GM21723 (cell line): ENCODE results near the gene CFAP45.

Source experiments
- ATAC-seq: cut with Tn5 transposase; IDR thresholded peaks from one replicate; pipeline ENCODE4 v1.9.1; 2021; ENCODE audit warnings: mild to moderate bottlenecking, moderate library complexity; ENCODE audit not compliant: unreplicated experiment

Gene CFAP45

DNA sequence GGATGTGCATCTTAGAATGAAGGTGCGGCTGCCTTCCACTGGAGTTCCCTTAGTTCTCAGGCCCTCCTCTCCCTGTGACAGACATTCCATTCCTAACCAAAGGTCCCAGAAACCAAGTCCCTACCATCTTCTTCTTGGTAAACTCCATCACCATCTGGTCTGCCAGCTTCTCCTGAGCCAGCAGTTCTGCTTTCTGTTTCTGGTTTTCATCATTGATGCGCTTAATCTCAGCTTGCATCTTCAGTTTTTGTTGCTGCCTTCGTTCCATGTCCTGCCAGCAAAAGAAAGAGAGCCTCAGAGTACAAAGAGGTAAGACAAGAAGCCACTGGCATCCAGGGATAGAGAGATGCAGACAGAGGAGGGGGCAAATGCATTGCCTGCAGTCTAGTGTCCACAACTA, 19.5 kb downstream of the CFAP45 start:
- ATAC-seq = no peak

DNA sequence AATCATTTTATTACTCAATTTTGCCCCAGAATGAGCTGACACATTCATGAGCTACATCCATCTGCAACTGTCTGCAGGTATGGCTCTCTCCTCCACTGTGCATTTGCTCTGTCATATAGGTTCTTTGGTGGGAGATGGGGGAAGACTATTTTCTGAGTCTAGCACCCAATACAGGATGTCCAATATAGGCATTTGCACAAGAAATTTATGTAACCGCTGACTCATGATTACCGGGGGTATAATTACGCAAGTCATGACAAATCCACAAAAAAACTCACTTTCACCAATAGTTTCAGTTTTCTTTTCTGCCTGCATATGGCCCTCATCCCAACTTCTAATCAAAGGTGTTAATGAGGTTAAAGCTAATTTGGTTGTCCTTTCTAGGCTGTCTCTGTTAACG, 20.0 kb downstream of the CFAP45 start:
- ATAC-seq = no peak

DNA sequence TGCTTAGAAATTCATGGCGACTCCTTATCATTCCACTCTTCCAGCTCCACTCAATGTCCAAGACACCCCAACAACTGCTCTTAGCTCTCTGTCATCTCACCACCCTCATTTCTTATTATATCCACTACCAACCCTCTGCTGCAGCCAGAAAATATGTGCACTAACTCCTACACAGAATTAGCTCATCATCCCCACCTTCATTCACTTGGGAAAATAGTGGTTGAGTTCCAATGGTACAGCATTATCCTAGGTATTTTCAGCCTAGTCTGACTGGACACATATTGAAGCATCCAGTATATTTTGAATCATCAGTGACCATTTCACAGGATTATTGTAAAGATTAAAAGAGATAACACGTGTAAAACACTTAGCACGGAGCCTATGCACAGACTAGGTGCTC, 20.8 kb downstream of the CFAP45 start:
- no peak for ATAC-seq

DNA sequence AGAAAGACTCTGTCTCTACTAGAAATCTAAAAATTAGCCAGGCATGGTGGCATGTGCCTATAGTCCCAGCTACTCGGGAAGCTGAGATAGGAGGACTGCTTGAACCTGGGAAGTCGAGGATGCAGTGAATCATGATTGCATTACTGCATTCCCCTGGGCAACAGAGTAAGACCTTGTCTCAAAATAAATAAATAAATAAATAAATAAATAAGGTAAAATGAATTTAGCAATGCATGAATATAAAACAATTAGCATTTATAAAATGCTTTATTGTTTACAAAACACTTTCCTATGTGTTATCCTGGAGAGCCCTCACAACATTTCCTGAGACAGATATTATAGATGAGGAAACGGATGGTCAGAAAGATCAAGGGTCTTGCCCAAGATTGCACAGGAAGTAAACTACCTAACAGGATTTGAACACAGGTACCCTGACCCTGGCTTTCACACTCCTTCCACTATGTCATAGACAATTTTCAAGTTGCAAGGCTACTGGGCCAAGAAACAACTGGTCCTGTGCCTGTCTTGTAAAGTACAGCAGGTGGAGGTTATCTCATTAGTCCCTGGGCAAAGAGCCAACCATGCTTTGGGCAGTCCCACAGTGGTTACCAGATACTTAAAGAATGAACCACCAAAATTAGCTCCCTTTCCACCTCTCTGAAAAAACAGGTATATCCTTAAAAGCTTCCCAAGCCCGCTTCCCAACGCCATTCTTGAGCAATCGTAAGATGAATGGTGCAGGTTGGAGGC, 22.1 kb downstream of the CFAP45 start:
- ATAC-seq = no peak

DNA sequence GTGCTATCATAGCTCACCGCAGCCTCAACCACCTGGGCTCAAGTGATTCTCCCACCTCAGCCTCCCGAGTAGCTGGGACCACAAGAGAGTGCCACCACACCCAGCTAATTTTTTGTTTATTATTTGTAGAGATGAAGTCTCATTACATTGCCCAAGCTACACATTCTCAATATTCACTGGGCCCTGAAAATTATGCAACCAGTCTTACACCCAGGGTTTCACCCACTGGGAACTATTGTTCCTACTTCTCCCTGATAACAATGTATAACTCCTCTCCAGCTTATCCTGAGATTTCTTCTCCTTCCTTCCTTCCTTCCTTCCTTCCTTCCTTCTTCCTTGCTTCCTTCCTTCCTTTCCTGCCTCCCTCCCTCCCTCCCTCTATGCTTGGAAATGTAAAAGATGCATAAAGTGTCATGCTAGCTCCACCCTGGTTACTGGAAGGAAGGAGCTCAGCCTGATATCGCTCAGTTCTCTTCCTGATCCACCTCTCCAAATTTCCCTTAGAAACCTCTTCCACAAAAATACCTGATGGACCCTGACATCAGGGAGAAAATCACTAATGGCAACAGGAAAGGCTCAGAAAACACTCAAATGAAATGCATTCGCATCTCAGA, 26.3 kb downstream of the CFAP45 start:
- ATAC-seq = no peak

DNA sequence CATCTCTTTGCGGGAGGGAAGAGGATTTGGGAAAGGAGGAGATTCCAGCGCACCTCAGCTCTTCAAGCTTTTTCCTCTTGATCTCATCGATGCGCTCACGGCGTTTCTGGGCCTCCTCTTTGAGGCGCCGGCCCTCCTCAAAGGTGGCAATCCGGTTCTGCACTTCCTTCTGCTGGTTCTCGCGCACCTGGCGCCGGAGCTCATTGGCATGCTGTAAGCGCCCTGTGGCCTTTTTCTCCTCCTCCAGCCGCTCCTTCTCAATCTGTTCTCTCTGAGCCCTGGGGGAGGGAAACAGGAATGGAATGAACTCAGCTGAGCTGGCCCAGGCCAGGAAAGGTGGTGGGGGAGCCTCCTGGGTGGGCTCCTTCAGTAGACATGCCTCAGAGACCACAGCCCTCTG, 27.1 kb downstream of the CFAP45 start:
- no peak for ATAC-seq

DNA sequence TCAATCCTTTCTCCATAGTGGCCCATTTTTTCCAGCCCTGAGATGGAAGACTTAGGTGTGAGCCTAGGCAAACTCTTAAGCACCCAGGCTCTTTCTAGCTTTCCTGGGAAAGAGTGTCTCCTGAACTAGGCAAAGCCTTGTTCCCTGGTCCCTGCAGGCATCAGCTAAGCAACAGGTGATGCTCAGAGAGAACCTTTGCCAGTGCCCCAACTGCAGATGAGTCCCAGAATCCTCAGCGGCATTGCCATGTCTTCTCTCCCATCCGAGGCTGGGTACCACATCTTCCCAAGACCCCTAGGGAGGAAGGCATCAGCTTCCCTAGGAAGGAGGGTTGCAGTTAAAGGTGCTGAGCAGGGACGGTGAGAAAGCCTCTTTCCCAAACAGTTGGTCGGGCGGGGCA, 29.3 kb downstream of the CFAP45 start:
- no peak for ATAC-seq

DNA sequence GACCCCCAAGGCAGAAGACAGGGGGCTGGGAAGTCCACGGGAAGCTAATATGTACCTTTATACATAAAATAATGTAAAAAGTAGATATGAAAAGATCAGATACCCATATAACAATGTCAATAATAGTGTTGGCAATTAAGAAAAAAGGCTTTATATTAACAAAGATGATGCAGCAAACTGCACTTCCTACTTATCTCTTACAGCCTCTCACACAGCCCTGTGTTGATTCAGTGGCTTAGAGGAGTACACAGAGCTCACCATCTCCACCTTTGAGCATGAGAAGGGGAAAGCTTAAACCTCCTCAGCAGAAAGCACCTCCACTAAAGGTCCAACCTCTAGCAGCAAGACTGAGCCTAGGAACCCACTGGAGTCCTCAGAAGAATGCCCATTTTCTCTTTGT, 30.4 kb downstream of the CFAP45 start:
- no peak for ATAC-seq

DNA sequence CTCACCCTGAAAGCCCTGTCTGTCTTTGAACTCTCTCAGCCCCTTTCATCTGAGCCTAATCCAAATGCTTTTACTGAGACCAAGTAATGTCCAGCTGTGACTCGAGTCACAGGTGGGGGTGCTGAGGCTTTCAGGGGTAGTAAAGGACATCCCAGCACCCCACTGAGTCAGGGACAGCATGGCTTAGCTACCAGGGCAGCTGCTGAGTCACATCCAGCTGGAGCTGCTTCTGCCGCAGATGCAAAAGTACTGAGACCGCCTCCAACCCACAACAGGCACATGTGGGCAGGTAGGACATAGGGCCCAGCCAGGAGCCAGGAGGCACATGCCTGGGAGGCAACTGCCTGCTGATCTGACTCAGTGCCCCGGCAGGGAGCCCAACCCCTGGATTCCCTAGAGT, 30.8 kb downstream of the CFAP45 start:
- no peak for ATAC-seq

DNA sequence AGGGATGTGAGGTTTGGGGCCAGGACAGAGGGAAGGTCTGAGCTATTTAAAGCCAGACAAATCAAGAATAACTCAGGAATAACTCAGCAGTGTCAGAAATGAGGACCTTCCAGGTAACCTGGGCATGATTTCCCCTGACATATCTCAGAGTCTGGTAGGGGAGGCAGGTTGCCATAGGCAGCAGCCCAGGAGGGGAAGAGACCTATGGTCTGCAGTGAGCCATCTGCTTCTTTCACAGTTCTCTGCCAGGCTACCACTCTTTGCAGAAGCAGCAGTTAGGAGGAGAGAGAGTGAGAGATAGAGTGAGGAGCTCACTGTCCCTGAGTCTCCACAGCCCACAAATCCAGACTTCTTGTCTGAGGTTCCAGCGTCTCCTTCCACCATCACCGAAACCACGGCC, 31.2 kb downstream of the CFAP45 start:
- ATAC-seq = no peak

DNA sequence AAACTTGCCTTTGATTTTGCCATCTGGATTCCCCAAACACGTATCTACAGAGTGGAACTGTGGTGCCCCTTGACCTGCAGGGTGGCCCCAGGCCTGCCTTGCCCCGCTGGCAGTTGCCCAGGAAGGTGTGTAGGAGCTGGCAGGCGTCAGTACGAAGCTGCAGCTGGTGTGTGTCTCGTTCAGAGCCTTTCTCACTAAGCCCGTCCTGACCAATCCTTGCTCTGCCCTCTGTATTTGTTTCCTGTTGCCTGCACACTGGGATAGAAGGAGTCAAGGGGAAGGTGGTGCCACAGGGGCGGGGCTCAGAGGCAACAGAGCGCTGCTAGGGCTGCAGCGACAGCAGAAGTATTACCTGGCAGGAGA, 32.3 kb downstream of the CFAP45 start:
- ATAC-seq = no peak

DNA sequence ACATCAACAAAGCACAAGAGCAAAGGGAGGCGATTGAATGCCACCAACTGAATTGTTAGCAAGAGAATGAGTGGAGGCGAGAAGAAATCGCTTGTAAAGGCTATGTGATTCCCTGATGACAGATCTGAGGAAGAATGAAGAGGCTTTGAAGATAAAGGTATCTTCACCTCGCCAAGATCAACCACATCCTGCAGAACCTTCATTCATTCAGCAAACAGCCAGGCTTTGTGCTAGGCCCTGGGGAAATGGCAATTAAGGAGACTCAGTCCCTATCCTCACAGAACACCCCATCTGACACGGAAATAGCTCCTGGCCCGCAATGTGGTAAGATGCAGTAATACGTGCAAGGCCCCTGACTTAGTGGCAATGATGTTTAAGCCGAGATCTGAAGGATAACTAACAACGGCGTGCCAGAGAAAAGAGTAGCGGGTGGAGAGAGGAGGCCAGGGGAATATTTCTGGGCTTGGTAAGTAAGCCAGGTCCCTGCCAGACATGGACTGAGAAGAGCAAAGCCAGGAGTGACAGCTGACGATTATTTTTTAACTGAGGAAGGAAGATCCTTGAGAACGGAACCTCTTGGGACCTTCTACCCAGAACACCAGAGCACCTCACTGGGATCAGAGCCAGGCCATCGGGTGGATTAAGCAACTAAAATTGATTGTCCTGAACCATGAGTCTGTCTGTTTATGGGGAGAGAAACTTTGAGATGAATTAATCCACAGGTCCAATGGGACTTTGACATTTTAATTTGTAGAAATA, 32.9 kb downstream of the CFAP45 start:
- no peak for ATAC-seq

DNA sequence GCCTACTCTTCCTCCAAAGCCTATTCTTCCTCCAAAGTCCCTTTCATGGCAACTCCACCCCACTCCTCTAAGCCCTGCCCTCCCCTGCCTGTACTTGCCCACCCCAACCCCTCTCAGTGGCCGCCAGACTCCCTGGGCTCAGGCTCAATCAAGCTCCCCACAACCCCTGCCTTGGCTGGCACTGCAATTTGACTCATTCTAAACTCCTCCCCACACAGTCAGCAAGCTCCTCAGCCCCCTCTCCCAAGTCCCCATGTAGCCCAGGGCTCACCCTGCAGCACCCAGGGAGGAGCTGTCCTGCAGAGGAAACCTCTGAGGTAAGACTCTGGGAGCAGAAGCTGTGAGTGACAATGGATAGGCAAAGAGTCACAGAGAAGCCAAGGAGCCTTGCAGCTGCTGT, 33.9 kb downstream of the CFAP45 start:
- no peak for ATAC-seq

DNA sequence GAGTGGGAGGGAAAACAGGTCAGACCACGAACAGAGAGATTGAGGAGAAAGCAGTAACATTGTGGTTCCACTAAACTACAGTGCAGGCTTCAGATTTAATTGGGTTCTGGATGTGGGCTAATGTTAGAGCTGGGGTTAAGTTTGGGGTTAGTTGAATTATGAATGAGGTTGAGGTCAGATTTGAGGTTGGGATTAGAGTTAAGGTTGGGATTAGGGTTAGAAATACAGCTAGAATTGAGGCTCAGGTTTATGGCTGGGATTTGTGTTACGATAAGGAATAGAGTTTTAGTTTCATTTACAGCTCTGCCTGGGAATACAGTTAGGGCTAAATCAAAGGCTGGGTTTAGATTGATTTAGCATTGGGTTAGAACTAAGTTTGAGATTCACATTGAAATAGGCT, 35.7 kb downstream of the CFAP45 start:
- ATAC-seq = no peak

DNA sequence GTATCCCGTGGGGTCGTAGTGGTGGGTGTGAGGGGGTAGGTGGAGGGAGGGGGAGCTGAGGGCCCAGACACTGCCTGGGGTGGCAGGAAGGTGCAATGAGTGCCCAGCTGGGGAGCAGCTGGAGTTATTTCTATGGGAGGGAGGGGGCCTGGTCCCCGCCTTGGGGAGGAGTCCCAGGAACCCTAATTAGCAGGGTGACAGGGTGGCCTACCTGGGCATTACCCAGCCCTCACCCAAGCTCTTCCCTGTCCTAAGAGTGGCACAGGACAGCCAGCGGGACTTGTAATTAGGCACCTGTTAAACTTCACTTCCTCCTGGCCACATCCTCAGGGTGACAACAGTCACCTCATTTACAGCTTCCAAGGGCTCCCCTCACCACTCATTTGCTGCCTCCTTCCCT, 37.4 kb downstream of the CFAP45 start, which contains the start of gene VSIG8:
VSIG8 (minus strand) TSS at position 101 of the 400 bp plus-strand sequence. CDS start 136 bp downstream, outside the sequence.
- no peak for ATAC-seq

DNA sequence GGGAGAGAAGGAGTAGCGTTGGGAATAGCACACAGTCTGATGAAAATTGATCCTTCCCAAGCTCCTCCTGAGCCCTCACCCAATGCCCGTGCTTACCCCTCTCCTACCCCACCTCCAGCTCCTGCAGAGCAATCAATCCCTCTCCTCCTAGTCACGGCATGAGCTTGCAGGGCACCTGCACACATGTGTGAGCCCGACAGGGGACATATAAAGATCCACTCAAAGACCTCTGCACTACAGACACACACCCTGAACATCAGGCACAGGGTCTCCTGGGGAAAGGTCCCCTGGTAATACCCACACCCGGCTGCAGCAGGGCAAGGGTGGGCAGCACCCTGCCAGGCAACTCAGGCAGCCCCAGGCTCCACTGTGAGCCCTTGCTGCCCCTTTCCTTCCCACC, 37.9 kb downstream of the CFAP45 start:
- no peak for ATAC-seq

DNA sequence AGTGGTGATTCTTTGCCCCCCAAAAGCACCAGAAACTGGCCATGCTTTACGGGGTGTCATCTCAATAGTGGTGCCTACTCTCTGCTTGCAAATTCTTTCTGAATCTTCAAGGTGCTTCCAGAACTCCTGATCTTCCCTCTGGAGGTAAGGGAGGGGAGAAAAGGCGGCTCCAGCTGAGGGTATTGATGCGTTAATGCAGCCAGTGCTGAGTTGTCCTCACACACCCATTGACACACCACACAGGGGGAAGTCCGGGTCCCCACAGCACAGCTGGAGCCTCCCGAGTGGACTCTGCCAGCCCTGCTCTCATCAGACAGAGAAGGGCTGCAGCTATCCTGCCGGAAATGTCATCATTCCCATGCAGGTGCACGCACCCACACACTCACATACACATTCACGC, 38.7 kb downstream of the CFAP45 start:
- ATAC-seq = no peak

DNA sequence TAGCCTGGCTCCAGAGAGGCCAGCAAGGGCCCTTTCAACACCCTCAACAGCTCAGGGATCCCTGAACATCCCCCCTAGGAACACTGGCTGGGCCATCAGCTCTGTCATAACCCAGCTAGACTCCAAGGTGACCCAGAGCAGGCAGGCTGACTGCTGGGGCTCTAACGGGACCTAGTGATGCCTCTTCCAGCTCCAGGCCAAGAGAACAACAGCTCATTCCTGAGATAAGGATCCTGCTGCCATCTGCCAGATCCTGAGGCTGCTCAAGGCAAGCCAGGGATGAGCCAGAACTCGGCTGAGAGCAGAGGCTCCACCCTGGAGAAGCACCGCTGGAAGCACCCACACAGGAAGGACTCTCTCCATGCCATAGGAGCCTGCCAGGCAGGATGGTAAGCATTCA, 39.5 kb downstream of the CFAP45 start:
- no peak for ATAC-seq

DNA sequence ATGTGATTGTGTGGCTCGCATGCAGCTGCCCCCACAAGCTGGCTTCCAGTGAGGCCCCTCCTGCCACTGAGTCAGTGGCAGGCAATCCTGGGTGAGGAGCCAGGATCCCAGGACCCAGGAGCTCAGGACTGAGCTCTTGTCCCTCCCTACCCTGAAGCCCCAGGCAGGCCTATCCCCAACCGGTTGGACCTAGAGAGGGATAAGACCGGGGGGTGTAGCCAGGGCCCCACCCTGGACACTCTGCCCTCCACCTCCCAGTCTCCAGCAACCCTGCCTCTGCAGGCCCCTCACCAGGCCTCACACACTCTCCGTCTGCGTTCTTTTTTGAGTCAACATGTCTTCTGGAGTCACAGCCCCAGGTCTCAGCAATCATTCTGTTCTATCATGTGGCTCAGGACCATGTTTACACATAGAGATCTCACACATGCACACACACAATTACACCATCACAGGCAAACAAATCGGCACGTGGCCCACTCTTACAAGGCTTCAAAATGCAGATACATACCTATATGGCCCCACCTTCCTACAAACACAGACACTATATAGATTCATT, 40.1 kb downstream of the CFAP45 start:
- no peak for ATAC-seq

DNA sequence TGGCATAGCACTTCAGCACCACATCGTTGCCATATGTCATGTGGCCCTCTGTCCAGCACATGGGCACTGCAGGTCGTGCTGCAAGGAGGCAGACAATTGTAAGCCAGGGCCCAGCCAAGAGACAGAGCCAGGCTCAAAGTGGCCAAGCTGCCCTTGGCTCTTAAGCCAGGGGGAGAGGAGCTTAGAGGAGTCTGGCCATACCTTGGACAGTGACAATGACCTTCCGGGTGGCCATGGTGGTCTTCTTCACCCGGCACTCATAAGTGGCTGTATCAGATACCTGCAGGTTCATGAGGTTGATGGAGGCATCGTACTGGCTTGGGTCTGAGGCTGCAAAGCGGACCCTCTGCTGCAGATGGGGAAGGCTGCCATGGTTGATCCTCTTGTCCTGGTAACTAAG, 42.1 kb downstream of the CFAP45 start:
- no peak for ATAC-seq

DNA sequence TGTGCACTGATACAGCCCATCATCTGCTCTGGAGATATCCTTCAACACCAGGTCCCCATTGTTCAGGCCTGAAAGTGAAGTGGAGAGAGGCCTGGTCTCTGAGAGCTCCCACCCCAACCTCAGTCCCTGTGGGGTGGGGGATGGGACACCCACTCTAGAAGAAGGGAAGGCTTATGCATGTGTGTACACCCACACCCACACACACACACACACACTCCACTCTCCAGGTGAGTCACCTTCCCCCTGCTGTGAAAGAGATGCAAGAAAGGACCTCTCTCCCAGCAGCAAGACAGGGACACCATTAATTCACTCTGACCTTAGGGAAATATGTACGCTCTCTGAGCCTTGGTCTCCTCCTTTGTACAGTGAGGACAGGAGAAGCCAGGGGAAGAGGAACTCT, 43.4 kb downstream of the CFAP45 start:
- no peak for ATAC-seq

DNA sequence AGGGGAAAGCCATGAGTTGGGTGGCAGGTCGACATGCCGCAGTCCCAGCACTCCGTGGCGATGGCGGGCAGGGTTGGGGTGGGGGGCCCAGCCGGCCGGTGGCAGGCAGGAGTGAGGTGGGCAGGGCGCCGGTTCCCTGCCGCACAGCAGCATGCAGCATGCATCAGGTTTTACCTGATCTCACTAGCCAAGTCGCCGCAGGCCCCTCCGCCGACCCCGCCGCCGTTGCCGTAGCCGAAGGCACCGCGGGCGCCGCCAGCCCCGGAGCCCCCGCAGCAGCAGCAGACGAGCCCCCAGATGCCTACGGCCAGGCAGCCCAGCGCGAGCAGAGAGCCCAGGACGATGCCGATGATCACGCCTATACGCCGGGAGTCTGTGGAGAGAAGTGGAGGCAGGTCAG, 44.3 kb downstream of the CFAP45 start:
- ATAC-seq = no peak
